Fibroblast of lung (primary cell): ENCODE data around the gene DYNLT1. TPM values are rescaled to one million over a fixed set of nuclear protein-coding genes. Genes with fewer than 3 reads are reported as not detected.

ENCODE experiments used
- DNase-seq, 2 donors: peaks; one replicate each; pipeline versions ENCODE4 v3.0.0 to v3.0.0-alpha.2; 2010; ENCODE audit warnings: low read depth in 2 of 2
- H2AFZ ChIP-seq: 2 replicates; pipeline ENCODE4 v1.5.1; 2012; ENCODE audit warnings: low read length, control low read depth, inconsistent platforms
- H3K27ac ChIP-seq: 2 replicates; pipeline ENCODE4 v1.5.1; 2011; ENCODE audit warnings: low read length, control low read depth; ENCODE audit not compliant: insufficient read depth
- H3K27me3 ChIP-seq: 2 replicates; pipeline ENCODE4 v1.5.1; 2011; ENCODE audit warnings: mild to moderate bottlenecking, low read length; ENCODE audit not compliant: control insufficient read depth, insufficient read depth
- H3K36me3 ChIP-seq: 2 replicates; pipeline ENCODE4 v1.5.1; 2011; ENCODE audit warnings: low read length; ENCODE audit not compliant: control insufficient read depth, insufficient read depth
- H3K4me1 ChIP-seq: 2 replicates; pipeline ENCODE4 v1.5.1; 2011; ENCODE audit warnings: low read length; ENCODE audit not compliant: control insufficient read depth, insufficient read depth; ENCODE audit errors: extremely low read depth
- H3K4me2 ChIP-seq: 2 replicates; pipeline ENCODE4 v1.5.1; 2011; ENCODE audit warnings: low read length, control low read depth; ENCODE audit not compliant: insufficient read depth; ENCODE audit errors: extremely low read depth
- H3K4me3 ChIP-seq, 4 experiments: fragments of 200-600 bp in 1 of 4; sonication (generic) in 1 of 4; replicated peaks in 1 of 4; 2 replicates each; pipeline ENCODE4 v1.5.1; 2011 to 2016; ENCODE audit warnings: low read length in 4 of 4, low read depth in 3 of 4, mild to moderate bottlenecking in 3 of 4, control low read depth in 2 of 4, inconsistent platforms in 1 of 4, mixed read lengths in 1 of 4; ENCODE audit not compliant: insufficient read depth in 1 of 4; ENCODE audit errors: control extremely low read depth in 1 of 4
- H3K79me2 ChIP-seq: 2 replicates; pipeline ENCODE4 v1.5.1; 2012; ENCODE audit warnings: mild to moderate bottlenecking, low read length, inconsistent platforms; ENCODE audit not compliant: control insufficient read depth, insufficient read depth
- H3K9ac ChIP-seq: 2 replicates; pipeline ENCODE4 v1.5.1; 2011; ENCODE audit warnings: mild to moderate bottlenecking, low read length, control low read depth; ENCODE audit not compliant: insufficient read depth
- H3K9me3 ChIP-seq: 2 replicates; pipeline ENCODE4 v1.5.1; 2012; ENCODE audit warnings: low read depth, low read length; ENCODE audit not compliant: control insufficient read depth, insufficient read depth
- H4K20me1 ChIP-seq: 2 replicates; pipeline ENCODE4 v1.5.1; 2011; ENCODE audit warnings: low read length; ENCODE audit not compliant: control insufficient read depth, insufficient read depth; ENCODE audit errors: extremely low read depth
- CTCF ChIP-seq, 2 donors: IDR thresholded peaks in 1 of 2; conservative IDR thresholded peaks in 1 of 2; 1 replicate in 1 of 2; 2 replicates in 1 of 2; pipeline ENCODE4 v1.5.1; 2011 to 2012; ENCODE audit warnings: low read length in 2 of 2, control low read depth in 1 of 2, inconsistent platforms in 1 of 2, low read depth in 1 of 2, mild to moderate bottlenecking in 1 of 2
- EZH2 ChIP-seq: IDR thresholded peaks from 2 replicates; pipeline ENCODE4 v1.5.1; 2012; ENCODE audit warnings: low read length, control low read depth, mild to moderate bottlenecking; ENCODE audit errors: missing control alignments
- polyA plus RNA-seq, 2 donors: library from polyadenylated mRNA; depleted of rRNA in 1 of 2; stranded (reverse) in 1 of 2; unstranded in 1 of 2; fragments of >200 nt; gene quantifications; 2 replicates each; pipeline ENCODE4 v1.2.1, GENCODE V29; 2011 to 2012; ENCODE audit warnings: missing spikeins in 1 of 2
- total RNA-seq: library from RNA; depleted of rRNA; stranded (reverse); fragments of >200 nt; gene quantifications from 2 replicates; pipeline ENCODE4 v1.2.1, GENCODE V29; 2014

DYNLT1 gene
- total and polyA plus RNA-seq, 2 donors (not counting 1 experiment from before 2014, with no cell fraction given): 92.3 to 296 TPM

GRCh38 chr6:158662954-158663624 is 18.5 kb upstream of the DYNLT1 start:
- peak overlapping the region in 2 of 4 experiments; percentile 6 to 30 for H3K4me3 ChIP-seq
- no peaks in the 10 kb centered on the region for H3K9me3 ChIP-seq
- H2AFZ ChIP-seq: peak overlapping the region; percentile 56
- H3K36me3 ChIP-seq: no peaks in the 10 kb centered on the region
- no peaks in the 10 kb centered on the region for H3K4me1 ChIP-seq
- H3K27ac ChIP-seq: no peak overlapping the region
- H3K27me3 ChIP-seq: no peaks in the 10 kb centered on the region
- TF ChIP-seq CTCF (conservative IDR thresholded peaks at IDR 0.05 in 1 of 2, IDR thresholded peaks at IDR 0.05 in 1 of 2; ENCODE audit: low read depth in 1 of 2, low read length in 2 of 2): no peak
- no peak for TF ChIP-seq EZH2
- no peak overlapping the region for H3K9ac ChIP-seq
- H3K79me2 ChIP-seq: no peaks in the 10 kb centered on the region
- H4K20me1 ChIP-seq: no peaks in the 10 kb centered on the region
- peak; percentile 70 to 77 for DNase-seq
- peak overlapping the region; percentile 73 for H3K4me2 ChIP-seq

- Histone ChIP-seq H2AFZ (no peak overlapping the region), H3K9me3 (no peaks in the 10 kb centered on the region), H3K27me3 (no peaks in the 10 kb centered on the region), H3K4me1 (no peaks in the 10 kb centered on the region), H3K4me3 (peak overlapping the region in 3 of 4 experiments; percentile 6 to 24 (median 10)), H3K4me2 (peak overlapping the region; percentile 73), H3K36me3 (no peaks in the 10 kb centered on the region), H4K20me1 (no peaks in the 10 kb centered on the region), H3K27ac (no peak overlapping the region), H3K9ac (no peak overlapping the region), H3K79me2 (no peaks in the 10 kb centered on the region)
- TF ChIP-seq EZH2: no peak
- no peak for TF ChIP-seq CTCF (conservative IDR thresholded peaks at IDR 0.05 in 1 of 2, IDR thresholded peaks at IDR 0.05 in 1 of 2; ENCODE audit: low read depth in 1 of 2, low read length in 2 of 2)
- no peak for DNase-seq
Observed at GRCh38 chr6:158662607-158662953, 18.0 kb upstream of the DYNLT1 start.

- Histone ChIP-seq H4K20me1 (no peaks in the 10 kb centered on the region), H3K9ac (no peak overlapping the region), H3K36me3 (no peaks in the 10 kb centered on the region), H2AFZ (no peak overlapping the region), H3K27me3 (no peaks in the 10 kb centered on the region), H3K9me3 (no peaks in the 10 kb centered on the region), H3K4me3 (no peak overlapping the region), H3K4me1 (peaks cover 2% of the 10 kb centered on the region), H3K4me2 (no peak overlapping the region), H3K27ac (no peak overlapping the region), H3K79me2 (no peaks in the 10 kb centered on the region)
- no peak for DNase-seq
- no peak for TF ChIP-seq CTCF (conservative IDR thresholded peaks at IDR 0.05 in 1 of 2, IDR thresholded peaks at IDR 0.05 in 1 of 2; ENCODE audit: low read depth in 1 of 2, low read length in 2 of 2)
- TF ChIP-seq EZH2: no peak
Observed at GRCh38 chr6:158661156-158661685, 16.7 kb upstream of the DYNLT1 start.
